Tibial artery (tissue), 4 donors: Measurements from ENCODE around the gene PSMG3.

Experiments used
- DNase-seq, 2 donors: peaks; one replicate each; pipeline ENCODE4 v3.0.0-alpha.2; 2019
- H3K27ac ChIP-seq, 2 donors: fragments of 200-600 bp; sonication (generic) in 1 of 2; 1 replicate in 1 of 2; 2 replicates in 1 of 2; pipeline ENCODE4 v1.5.1; 2018 to 2019; ENCODE audit warnings: mild to moderate bottlenecking in 1 of 2
- H3K27me3 ChIP-seq, 2 donors: fragments of 200-600 bp; sonication (generic) in 1 of 2; one replicate each; pipeline versions ENCODE4 v1.5.1 to v1.6.0; 2016 to 2019
- H3K36me3 ChIP-seq, 3 donors: fragments of 200-600 bp; sonication (generic) in 2 of 3; one replicate each; pipeline ENCODE4 v1.5.1; 2016 to 2019; ENCODE audit warnings: mild to moderate bottlenecking in 2 of 3
- H3K4me1 ChIP-seq, 4 donors: fragments of 200-600 bp; sonication (generic) in 2 of 4; 1 replicate in 3 of 4; 2 replicates in 1 of 4; pipeline ENCODE4 v1.5.1; 2016 to 2019
- H3K4me3 ChIP-seq, 2 donors: fragments of 200-600 bp; sonication (generic) in 1 of 2; 1 replicate in 1 of 2; 2 replicates in 1 of 2; pipeline ENCODE4 v1.5.1; 2018 to 2019; ENCODE audit warnings: mild to moderate bottlenecking in 2 of 2
- H3K9me3 ChIP-seq, 3 donors: fragments of 200-600 bp; sonication (generic) in 1 of 3; one replicate each; pipeline ENCODE4 v1.5.1; 2016 to 2019
- CTCF ChIP-seq, 2 experiments: fragments of 200-600 bp in 1 of 2; fragments of 450-650 bp in 1 of 2; IDR thresholded peaks; one replicate each; pipeline ENCODE4 v1.5.1; 2017 to 2019; ENCODE audit warnings: antibody characterized with exemption in 2 of 2, mild to moderate bottlenecking in 1 of 2, moderate library complexity in 1 of 2
- intact Hi-C: fragments of 100-400 bp; cut with DNase I; formaldehyde crosslinking; loops from one replicate; pipeline ENCODE4 v1.15.0; 2023; ENCODE audit warnings: low total_unique reads

Gene PSMG3

GRCh38 chr7:1596181-1597043 lies 26.6 kb upstream of the PSMG3 start:
- Histone ChIP-seq H3K36me3 (no peaks in the 10 kb centered on the region), H3K4me1 (no peaks in the 10 kb centered on the region), H3K27me3 (peaks cover 0 to 79% of the 10 kb centered on the region in 2 donors), H3K4me3 (no peak overlapping the region), H3K27ac (no peak overlapping the region), H3K9me3 (no peaks in the 10 kb centered on the region)
- DNase-seq, result no peak
- intact Hi-C loops, result no loop called here
- TF ChIP-seq CTCF (IDR thresholded peaks at IDR 0.05), result no peak

- Histone ChIP-seq H3K4me1 (no peaks in the 10 kb centered on the region), H3K27me3 (peaks cover 0 to 86% of the 10 kb centered on the region in 2 donors), H3K4me3 (no peak overlapping the region), H3K27ac (no peak overlapping the region), H3K9me3 (no peaks in the 10 kb centered on the region), H3K36me3 (no peaks in the 10 kb centered on the region)
- no peak for DNase-seq
- intact Hi-C loops, result no loop called here
- TF ChIP-seq CTCF (IDR thresholded peaks at IDR 0.05), result no peak
These were observed 25.8 kb upstream of the PSMG3 start for GRCh38 chr7:1595636-1596035.

GRCh38 chr7:1595027-1595426 lies 25.2 kb upstream of the PSMG3 start:
- Histone ChIP-seq H3K4me1 (no peaks in the 10 kb centered on the region), H3K27me3 (peaks cover 0 to 90% of the 10 kb centered on the region in 2 donors), H3K27ac (no peak overlapping the region), H3K9me3 (peaks cover 0 to 2% (median 0%) of the 10 kb centered on the region in 3 donors), H3K4me3 (no peak overlapping the region), H3K36me3 (no peaks in the 10 kb centered on the region)
- intact Hi-C loops, result no loop called here
- TF ChIP-seq CTCF (IDR thresholded peaks at IDR 0.05), result no peak
- DNase-seq, result no peak

- Histone ChIP-seq H3K27me3 (peaks cover 0 to 90% of the 10 kb centered on the region in 2 donors), H3K4me1 (no peaks in the 10 kb centered on the region), H3K4me3 (no peak overlapping the region), H3K9me3 (peaks cover 0 to 10% (median 5%) of the 10 kb centered on the region in 3 donors), H3K27ac (no peak overlapping the region), H3K36me3 (no peaks in the 10 kb centered on the region)
- no peak for TF ChIP-seq CTCF (IDR thresholded peaks at IDR 0.05)
- intact Hi-C loops, result no loop called here
- DNase-seq, result no peak
These were observed 24.1 kb upstream of the PSMG3 start for GRCh38 chr7:1593904-1594421.

- no peak for DNase-seq
- intact Hi-C loops, result no loop called here
- H3K27ac ChIP-seq, result no peak overlapping the region
- H3K4me3 ChIP-seq, result no peak overlapping the region
- TF ChIP-seq CTCF (IDR thresholded peaks at IDR 0.05), result no peak
- H3K9me3 ChIP-seq, result peaks cover 0 to 17% (median 10%) of the 10 kb centered on the region in 3 donors
- H3K27me3 ChIP-seq, result peaks cover 0 to 93% of the 10 kb centered on the region in 2 donors
- no peaks in the 10 kb centered on the region for H3K4me1 ChIP-seq
- H3K36me3 ChIP-seq, result no peaks in the 10 kb centered on the region
These were observed 23.4 kb upstream of the PSMG3 start for GRCh38 chr7:1593091-1593866.
